ENCODE measurements around the gene NR2F1.

Gene NR2F1

GRCh38 chr5:93604644-93605515, 21.9 kb downstream of the NR2F1 start:
- no peak for DNase-seq

- DNase-seq, result no peak
Observed at GRCh38 chr5:93606382-93606752, 23.3 kb downstream of the NR2F1 start.

GRCh38 chr5:93607367-93608258, 24.6 kb downstream of the NR2F1 start:
- DNase-seq, result peak; percentile 63 to 80

GRCh38 chr5:93608855-93609254, 25.8 kb downstream of the NR2F1 start:
- no peak for DNase-seq

DNA sequence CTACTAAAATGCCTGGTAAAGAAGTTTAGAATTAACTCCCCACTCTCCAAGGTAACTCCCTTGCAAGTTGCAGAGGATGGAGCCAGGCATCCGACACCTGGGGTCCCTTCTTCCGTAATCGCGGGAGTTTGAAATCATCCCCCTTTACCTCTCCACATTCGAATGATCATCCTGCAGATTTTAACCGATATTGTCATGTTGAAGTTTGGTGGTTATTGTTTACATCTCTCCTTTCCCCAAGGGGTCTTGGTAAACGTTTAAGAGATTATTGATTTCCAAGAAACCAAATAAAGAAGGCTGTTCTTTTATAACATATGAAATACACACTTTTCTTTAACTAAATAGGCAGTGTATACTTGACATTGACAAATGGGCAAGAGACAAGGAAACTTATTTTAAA, 26.7 kb downstream of the NR2F1 start:
- DNase-seq, result no peak

- no peak for DNase-seq
Observed at GRCh38 chr5:93610581-93611272, 27.7 kb downstream of the NR2F1 start.

DNA sequence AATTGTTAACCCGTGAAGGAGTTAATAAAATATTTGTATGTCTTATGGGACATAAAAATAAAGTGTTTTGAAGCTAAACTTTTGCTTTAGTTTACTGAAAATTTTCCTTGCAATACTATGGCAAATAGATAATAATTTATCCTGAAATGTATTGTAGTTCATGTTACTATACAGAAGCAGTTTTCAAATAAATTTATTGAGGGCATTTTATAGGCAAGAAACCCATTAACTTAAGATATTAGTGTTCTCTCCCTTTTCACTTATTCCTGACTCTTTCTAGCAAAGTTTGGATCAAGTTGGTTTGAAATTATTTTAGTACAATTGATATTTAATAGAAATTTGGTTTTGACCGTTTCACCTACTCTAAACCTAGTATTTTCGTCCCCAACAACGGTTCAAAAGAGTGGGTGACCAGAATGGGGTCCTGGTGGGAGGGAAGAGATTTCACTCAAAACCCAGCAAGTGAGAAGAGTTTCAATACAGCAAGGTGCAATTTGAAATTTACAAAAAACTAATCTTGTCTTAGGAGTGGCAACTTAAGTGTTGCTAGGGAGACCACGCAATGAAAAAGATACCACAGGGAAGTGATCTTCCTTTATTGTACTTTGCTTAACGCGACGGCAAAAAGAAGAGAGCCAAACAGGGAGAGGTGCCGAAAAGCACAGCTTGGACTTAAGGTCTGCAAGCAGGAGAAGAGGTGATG, 28.4 kb downstream of the NR2F1 start:
- no peak for DNase-seq

DNA sequence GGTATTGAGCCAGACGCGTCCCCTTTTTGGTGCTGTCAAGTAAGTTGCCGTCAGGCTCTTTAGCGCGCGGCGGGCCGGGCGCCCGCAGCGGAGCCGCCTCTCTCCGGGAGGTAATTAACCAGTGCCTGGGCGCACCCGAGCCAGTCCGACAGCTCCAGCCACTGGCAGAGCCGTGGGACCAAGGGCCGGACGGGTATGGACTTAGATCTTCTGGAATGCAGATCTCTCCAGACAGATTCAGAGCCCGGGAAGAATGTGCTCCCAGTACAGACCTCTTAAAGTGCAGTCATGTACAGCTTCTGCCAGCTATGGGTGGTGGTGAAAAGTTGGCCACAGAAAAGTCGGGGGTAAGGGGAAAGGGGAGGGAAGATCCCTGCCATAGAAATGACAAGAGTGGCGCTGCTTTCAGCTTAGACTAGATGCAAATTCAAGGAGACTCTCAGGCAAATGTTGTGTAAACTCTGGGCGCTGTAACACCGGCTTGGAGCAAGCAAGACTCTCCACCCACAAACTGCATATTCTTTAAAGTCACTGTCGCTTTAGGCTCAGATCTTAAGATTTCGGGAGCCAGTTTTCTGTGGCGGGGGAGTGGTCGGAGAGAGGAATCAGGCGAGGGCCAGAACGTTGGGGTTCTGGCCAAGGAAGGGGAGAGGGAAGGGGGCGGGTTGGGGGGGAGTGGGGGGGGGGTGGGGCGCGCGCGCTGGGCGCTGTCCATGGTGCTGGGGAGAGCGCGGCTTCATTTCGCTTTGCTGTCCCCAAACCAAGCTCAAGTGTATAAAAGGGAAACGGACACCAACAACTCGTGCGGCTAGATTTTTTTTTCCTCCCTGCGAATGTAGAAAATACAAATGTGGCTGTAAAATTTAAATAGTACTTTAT, 29.2 kb downstream of the NR2F1 start:
- no peak for DNase-seq

- no peak for DNase-seq
Observed at GRCh38 chr5:93612855-93613243, 29.8 kb downstream of the NR2F1 start.

- DNase-seq, result no peak
Observed at GRCh38 chr5:93616538-93617174, 33.6 kb downstream of the NR2F1 start.

- peak; percentile 62 to 86 for DNase-seq
Observed at GRCh38 chr5:93620487-93621326, 37.7 kb downstream of the NR2F1 start.

GRCh38 chr5:93621327-93621798, 38.3 kb downstream of the NR2F1 start:
- peak; percentile 90 to 93 for DNase-seq

DNA sequence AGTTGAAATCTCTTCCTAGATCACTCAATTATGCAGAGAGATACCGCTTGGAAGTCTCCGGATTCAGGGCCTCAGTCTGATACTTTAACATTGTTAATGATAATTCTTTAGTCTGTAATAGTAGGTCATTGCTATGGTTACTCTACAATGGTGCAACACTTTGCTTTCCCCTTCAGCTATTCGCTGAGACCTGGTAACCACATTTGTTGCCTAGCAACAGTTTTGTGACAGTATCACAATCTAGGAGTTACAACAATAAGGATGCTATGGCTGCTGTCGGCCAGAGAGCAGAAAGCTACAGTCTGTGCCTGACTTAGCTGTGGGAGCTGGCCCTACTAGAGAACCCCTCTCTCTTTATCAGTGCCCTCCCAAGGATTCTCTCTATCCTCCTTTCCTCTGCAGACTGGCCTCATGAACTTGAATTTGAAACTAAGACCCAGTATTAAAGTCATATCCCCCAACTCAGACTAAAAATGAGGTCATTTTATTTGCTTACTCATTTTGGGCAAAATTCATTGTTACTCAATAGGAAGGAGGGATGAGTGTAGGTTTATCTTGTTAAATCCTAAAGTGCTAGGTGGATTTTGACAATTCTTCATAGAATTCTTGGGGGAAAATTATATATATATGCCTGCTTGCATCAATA, 39.3 kb downstream of the NR2F1 start:
- DNase-seq, result peak; percentile 76 to 77

DNA sequence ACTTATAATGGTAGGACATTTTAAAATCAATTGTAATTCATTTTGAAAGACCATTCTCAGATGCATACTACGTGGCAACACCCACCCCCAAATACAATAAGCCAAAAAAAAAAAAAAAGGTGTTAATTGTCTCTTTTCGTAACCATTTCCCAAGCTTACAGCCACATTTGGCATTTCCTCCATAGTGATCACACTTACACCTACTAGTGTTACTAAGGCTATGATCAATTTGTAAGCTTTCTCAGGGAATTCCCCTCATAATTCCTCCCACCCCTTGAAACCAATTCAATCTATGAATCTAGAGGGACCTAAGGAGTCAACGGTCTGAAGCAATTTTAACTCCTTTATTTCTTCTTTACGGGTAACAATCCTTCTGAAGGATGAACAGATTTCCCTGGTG, 40.1 kb downstream of the NR2F1 start:
- DNase-seq, result no peak

GRCh38 chr5:93626801-93627200, 43.8 kb downstream of the NR2F1 start:
- DNase-seq, result no peak

DNA sequence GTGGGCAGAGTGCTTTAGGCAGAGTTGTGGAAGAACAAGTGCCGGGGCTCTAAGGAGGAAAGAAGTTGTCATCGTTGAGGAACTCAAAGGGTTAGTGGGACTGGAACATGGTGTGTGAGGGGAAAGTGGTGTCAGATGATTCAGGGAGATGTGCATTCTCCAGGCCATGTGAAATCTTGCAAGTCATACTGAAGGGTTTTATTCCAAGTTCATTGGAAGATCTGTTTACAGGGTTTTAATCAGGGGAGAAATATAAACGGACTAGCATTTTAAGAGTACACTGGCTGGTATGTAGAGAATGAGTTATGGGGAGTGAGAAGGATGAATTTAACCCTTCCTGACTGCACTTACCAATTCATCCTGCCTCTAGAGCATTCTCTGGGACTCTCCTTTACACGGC, 49.3 kb downstream of the NR2F1 start:
- no peak for DNase-seq

DNA sequence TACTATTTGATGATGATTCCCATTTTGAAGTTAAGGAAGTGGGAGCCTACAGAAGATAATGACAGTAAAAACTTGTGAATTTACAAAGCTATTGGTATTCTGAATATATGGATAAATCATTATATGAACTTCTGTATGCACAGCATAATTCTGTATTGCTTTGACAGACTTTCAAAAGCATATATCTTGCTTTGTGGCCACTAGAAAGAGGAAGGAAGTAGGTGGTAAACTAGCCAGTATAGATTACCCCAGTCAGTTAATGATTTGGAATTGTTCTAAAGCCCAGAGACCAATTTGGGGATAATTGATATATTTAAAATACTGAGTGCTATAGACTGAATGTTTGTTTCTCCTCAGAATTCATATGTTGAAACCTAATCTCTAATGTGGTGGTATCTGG, 53.0 kb downstream of the NR2F1 start:
- no peak for DNase-seq

DNA sequence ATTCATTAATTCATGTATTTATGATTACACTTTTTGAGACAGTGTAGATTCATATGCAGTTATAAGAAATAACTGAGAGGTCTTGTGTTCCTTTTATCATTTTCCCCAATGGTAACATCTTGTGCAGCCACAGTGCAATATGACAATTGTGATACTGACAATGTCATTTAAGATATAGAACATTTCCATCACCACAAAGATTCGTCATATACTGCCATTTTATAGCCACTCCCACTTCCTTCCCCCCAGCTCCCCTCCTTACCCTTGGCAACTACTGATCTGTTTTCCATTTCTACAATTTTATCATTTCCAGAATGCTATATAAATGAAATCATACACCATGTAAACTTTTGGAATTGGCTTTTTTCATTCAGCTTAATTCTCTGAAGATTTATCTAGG, 53.8 kb downstream of the NR2F1 start:
- DNase-seq, result no peak

GRCh38 chr5:93637697-93638096, 54.7 kb downstream of the NR2F1 start:
- no peak for DNase-seq

GRCh38 chr5:93642526-93642925, 59.5 kb downstream of the NR2F1 start:
- no peak for DNase-seq

All from SHP77 (cell line).